Left lung (tissue), 10 donors: Measurements from ENCODE around the gene TIGIT. TPM values are rescaled to one million over a fixed set of nuclear protein-coding genes. Genes with fewer than 3 reads are reported as not detected.

Source experiments
- ATAC-seq: fragments of 200-7000 bp; cut with Tn5 transposase; one replicate; pipeline ENCODE4 v1.9.1; 2020; ENCODE audit warnings: moderate library complexity
- DNase-seq, 4 donors: peaks; one replicate each; pipeline ENCODE4 v3.0.0-alpha.2; 2013 to 2020
- H3K27ac ChIP-seq, 2 donors: fragments of 200-600 bp; sonication (generic) in 1 of 2; one replicate each; pipeline versions ENCODE4 v1.5.0 to v1.8.0; 2020 to 2021
- H3K27me3 ChIP-seq, 2 donors: fragments of 200-600 bp; sonication (generic) in 1 of 2; one replicate each; pipeline versions ENCODE4 v1.5.0 to v1.8.0; 2020 to 2021
- H3K36me3 ChIP-seq, 2 donors: fragments of 200-600 bp; sonication (generic) in 1 of 2; one replicate each; pipeline versions ENCODE4 v1.5.0 to v1.8.0; 2020 to 2021
- H3K4me1 ChIP-seq, 2 donors: fragments of 200-600 bp; one replicate each; pipeline ENCODE4 v1.8.0; 2021
- H3K4me3 ChIP-seq, 2 donors: fragments of 200-600 bp; sonication (generic) in 1 of 2; one replicate each; pipeline versions ENCODE4 v1.5.0 to v1.8.0; 2020 to 2021; ENCODE audit warnings: mild to moderate bottlenecking in 1 of 2
- H3K9me3 ChIP-seq, 2 donors: fragments of 200-600 bp; sonication (generic) in 1 of 2; one replicate each; pipeline versions ENCODE4 v1.5.0 to v1.8.0; 2020 to 2021
- CTCF ChIP-seq, 2 donors: fragments of 200-600 bp; sonication (generic) in 1 of 2; IDR thresholded peaks; one replicate each; pipeline versions ENCODE4 v1.5.0 to v1.8.0; 2021; ENCODE audit warnings: antibody characterized with exemption in 2 of 2
- intact Hi-C, 2 donors: fragments of 100-400 bp; cut with DNase I; formaldehyde crosslinking; loops; one replicate each; pipeline versions ENCODE4 v1.11.2 to v1.14.2; 2022
- polyA plus RNA-seq, 6 donors: library from polyadenylated mRNA; unstranded; fragments of 120-200 nt; gene quantifications; one replicate each; pipeline ENCODE4 v1.2.1, GENCODE V29; 2013; ENCODE audit not compliant: insufficient read length in 6 of 6
- total RNA-seq, 2 donors: library from RNA; stranded (reverse); fragmentation: NEBNext Ultra II Directional; extraction: Animal tissue kit (Norgen Biotek cat#: 25700); gene quantifications; one replicate each; pipeline ENCODE4 v1.2.1, GENCODE V29; 2021
- donor health status: DM: no; HTN: yes; CAD: no.
- donor health status: DM: no; HTN: no; CAD: no.

TIGIT gene
- total and polyA plus RNA-seq, 8 donors: 0.13 to 1.2 (median 0.28) TPM

GRCh38 chr3:114308830-114309229, 15.0 kb downstream of the TIGIT start:
- no peak for TF ChIP-seq CTCF (IDR thresholded peaks at IDR 0.05)
- H3K9me3 ChIP-seq: no peaks in the 10 kb centered on the region
- intact Hi-C loops: no loop called here
- no peaks in the 10 kb centered on the region for H3K36me3 ChIP-seq
- no peaks in the 10 kb centered on the region for H3K4me1 ChIP-seq
- ATAC-seq (no peak), DNase-seq (no peak)
- H3K27me3 ChIP-seq: no peaks in the 10 kb centered on the region
- no peak overlapping the region for H3K27ac ChIP-seq
- no peak overlapping the region for H3K4me3 ChIP-seq

- H3K9me3 ChIP-seq: no peaks in the 10 kb centered on the region
- no peak for DNase-seq
- H3K4me3 ChIP-seq: no peak overlapping the region
- ATAC-seq: no peak
- no peak overlapping the region for H3K27ac ChIP-seq
- no peaks in the 10 kb centered on the region for H3K4me1 ChIP-seq
- no peaks in the 10 kb centered on the region for H3K36me3 ChIP-seq
- TF ChIP-seq CTCF (IDR thresholded peaks at IDR 0.05): no peak
- no peaks in the 10 kb centered on the region for H3K27me3 ChIP-seq
- intact Hi-C loops: no loop called here
These were observed 16.9 kb downstream of the TIGIT start for GRCh38 chr3:114310695-114311094.

- intact Hi-C loops: no loop called here
- DNase-seq: no peak
- Histone ChIP-seq H3K36me3 (no peaks in the 10 kb centered on the region), H3K27ac (no peak overlapping the region), H3K4me3 (no peak overlapping the region), H3K9me3 (no peaks in the 10 kb centered on the region), H3K27me3 (no peaks in the 10 kb centered on the region), H3K4me1 (no peaks in the 10 kb centered on the region)
- no peak for ATAC-seq
- TF ChIP-seq CTCF (IDR thresholded peaks at IDR 0.05): no peak
These were observed 19.6 kb downstream of the TIGIT start for GRCh38 chr3:114313426-114313825.

- no peak for TF ChIP-seq CTCF (IDR thresholded peaks at IDR 0.05)
- Histone ChIP-seq H3K27ac (no peak overlapping the region), H3K4me1 (no peaks in the 10 kb centered on the region), H3K9me3 (no peaks in the 10 kb centered on the region), H3K36me3 (no peaks in the 10 kb centered on the region), H3K4me3 (no peak overlapping the region), H3K27me3 (no peaks in the 10 kb centered on the region)
- intact Hi-C loops: no loop called here
- DNase-seq (no peak), ATAC-seq (no peak)
These were observed 20.5 kb downstream of the TIGIT start for GRCh38 chr3:114314282-114314681.

- ATAC-seq: no peak
- H3K9me3 ChIP-seq: no peaks in the 10 kb centered on the region
- no peaks in the 10 kb centered on the region for H3K36me3 ChIP-seq
- no peak for DNase-seq
- no peaks in the 10 kb centered on the region for H3K27me3 ChIP-seq
- no peak for TF ChIP-seq CTCF (IDR thresholded peaks at IDR 0.05)
- no peak overlapping the region for H3K27ac ChIP-seq
- no peak overlapping the region for H3K4me3 ChIP-seq
- intact Hi-C loops: no loop called here
- H3K4me1 ChIP-seq: no peaks in the 10 kb centered on the region
These were observed 24.5 kb downstream of the TIGIT start for GRCh38 chr3:114318295-114318694.
